ENCODE results near the gene COX5A.
"Not testable (repeated sequence)": the region's sequence is repeated elsewhere in the genome, so short reads cannot be mapped to it uniquely, and the experiment has no call there.

The COX5A gene

DNA sequence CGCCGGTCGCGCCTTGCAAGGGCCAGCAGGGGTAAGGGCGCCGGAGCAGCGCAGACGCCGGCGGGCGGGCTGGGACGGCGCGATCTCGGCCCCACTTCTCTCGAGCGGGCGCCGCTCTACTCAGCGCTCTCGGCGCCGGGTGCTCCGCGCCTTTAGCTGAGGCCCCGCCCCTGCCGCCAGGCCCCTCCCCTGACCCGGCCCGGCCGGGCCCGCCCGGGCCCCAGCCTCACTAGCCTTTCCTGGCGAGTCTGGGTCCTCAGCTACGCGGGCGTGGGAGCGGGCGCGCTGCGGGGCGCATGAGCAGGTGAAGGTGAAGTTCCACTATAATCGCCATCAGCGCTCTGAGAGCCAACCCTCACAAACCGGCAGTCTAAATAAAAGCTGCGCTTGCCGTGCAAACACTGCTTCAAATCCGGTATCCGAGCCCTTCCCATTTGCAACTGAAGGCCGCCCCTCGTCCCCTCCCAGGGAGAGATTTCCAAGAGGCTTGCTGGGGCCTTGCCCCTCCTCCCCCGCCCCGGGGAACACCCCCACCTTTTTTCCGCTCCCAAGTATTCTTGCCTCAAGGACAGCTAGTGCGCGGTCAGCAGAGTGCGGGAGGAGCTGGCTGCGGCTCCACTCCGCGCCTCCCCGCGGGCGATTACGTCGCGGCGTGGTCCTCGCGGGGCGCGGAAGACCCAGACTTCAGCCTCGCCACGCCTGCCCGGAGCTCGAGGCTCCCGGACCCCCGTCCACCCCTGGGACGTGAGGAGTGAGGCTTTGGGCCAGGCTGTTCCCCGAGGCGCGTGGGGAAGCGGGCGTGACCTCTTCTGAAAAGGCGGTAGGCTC, 19.0 kb upstream of the COX5A start, which contains the start of gene RPP25:
Gene RPP25 (minus strand): TSS at position 125 of the 828 bp plus-strand sequence. CDS start 189 bp downstream, outside the sequence.
- in situ Hi-C loops (cut with HindIII; ENCODE audit: low pct_ligation_motif_present, low pct_unique_long_range_greater_than_20kb, low sequenced_read_pairs), result no loop called here
- peak; percentile 88 for DNase-seq

DNA sequence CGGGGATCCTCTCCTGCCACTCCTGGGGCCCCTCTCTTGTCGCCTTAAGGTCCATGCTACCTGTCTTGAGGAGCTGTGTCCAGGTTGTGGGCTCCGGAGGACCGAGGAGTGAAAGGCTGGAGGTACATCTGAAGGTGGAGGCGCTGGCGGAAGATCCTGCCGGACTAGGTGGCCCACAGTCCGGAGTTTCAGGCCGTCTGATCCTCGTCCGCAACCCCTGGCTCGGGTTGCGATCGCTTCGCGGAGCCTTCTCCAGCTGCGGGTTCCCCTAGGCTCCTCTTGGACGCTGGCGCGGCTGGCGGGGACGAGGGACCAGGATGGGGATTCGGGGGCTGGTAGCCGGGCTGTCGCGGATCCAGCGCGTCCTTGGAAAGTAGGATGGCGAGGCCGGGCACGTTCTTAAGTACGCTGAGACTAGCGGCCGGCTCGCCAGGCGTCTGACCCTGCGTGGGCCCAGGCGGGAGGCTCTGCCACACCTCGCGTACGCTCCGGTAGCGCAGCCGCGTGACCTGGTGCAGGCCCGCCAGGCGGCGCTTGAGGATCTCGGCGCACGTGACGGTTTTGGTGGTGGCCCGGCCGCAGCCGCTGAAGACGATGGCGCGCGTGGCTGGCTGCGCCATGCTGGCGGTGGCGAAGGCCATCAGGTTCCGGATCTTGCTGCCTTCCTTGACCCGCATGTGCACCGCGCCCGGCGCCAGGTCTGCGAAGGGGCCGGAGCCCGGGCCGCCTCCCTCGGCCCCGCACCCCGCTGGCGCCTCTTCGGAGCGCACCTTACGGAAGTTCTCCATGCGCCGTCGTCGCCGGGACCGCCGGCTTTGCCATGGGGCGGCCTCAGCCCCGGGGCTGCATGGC, 18.1 kb upstream of the COX5A start:
- in situ Hi-C loops (cut with HindIII; ENCODE audit: low pct_ligation_motif_present, low pct_unique_long_range_greater_than_20kb, low sequenced_read_pairs), result no loop called here

DNA sequence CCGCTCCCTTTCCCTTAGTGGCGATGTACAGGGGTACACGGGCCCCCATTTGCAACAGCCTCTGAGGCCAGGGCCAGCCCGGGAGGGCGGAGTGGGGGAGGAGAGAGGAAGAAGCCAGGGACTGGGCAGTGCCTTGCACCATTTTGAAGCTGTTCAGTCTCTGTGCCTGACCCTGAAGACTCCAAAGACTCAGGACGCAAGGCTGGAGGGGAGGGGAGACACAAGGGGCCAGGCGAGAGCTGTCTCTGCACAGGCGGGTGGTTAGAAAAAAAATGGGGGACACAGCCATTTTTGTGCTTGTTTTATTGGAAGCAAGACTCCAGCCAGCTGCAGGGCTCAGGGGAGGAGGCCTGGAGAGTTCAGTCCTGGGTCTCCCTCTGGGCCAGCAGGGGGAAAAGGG, 17.1 kb upstream of the COX5A start:
- in situ Hi-C loops (cut with HindIII; ENCODE audit: low pct_ligation_motif_present, low pct_unique_long_range_greater_than_20kb, low sequenced_read_pairs), result no loop called here
- no peak for DNase-seq

More for the DNA sequence above, 18.1 kb upstream of the COX5A start:
- DNase-seq, result no peak

DNA sequence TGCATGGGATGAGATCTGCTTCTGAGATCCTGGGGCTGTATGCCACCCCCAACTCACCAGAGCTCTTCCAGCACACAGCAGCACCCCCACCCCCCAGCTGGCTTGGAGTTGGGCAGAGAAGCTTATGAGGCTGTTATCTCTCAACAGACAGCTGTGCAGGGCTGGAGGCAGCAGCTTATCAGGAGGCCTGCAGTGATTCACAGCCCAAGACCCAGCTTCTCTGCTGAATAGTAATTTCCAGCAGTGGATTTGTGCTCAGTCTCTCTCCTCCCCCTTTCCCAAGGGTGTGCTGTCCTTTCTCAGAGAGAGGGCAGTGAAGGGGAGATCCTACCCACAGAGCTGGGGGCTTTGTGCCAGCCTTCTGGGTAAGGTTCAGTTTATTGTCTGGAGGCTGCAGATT, 16.6 kb upstream of the COX5A start:
- in situ Hi-C loops (cut with HindIII; ENCODE audit: low pct_ligation_motif_present, low pct_unique_long_range_greater_than_20kb, low sequenced_read_pairs), result no loop called here

DNA sequence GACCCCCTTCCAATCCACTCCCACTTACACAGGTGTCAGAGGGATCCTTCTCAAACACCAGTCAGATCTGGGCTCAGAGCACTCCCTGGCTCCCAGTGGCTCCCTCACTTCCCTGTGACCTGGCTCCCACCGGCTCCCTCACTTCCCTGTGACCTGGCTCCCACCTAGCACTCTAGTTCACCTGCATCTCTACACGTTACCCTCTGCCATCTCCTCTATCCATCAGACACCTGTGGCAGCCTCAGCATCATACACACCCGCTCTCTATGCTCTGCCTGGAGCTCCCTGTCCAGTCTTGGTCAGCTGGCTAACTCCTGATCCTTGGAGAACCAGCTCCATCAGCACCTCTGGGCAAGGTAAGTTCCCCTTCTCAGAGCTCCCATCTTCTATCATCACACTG, 13.1 kb upstream of the COX5A start:
- in situ Hi-C loops (cut with HindIII; ENCODE audit: low pct_ligation_motif_present, low pct_unique_long_range_greater_than_20kb, low sequenced_read_pairs), result no loop called here
- no peak for DNase-seq

More for the DNA sequence above, 16.6 kb upstream of the COX5A start:
- DNase-seq, result no peak

DNA sequence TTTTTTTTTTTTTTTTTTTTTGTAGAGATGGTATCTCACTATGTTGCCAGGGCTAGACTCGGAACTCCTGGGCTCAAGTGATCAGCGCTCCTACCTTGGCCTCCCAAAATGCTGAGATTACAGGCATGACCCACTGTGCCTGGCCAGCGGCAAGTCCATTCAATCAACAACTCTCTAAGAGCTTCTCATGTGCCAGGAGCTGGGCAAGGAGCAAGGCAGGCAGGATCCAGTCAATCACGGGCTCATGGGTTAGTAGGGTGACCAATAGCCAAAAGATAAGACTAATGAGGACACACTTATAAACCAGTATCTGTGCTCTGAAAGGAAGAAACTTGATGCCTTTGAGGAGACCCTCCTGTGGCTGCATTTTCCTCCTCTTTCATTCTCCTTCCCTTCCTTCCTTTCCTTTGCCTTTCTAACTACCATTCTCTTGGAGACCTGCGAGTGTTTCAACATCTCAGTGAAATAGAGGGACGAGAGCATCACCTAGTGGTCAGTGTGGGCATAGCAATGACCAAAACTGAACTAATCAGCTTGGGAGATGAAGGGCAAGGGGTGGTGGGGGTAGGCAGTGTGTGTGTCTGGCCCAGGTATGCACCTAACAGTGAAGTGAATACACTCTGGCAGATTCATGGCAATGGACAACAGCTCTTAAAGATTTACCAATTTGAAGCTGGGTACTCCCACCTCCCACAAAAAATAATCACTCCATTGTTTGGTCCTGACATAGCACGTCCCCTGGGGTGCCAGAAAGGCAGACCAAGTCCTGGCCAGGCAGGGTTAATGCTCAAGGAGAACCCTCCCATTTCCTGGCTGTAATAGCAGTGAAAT, 12.4 kb upstream of the COX5A start:
- DNase-seq, result peak; percentile 73
- in situ Hi-C loops (cut with HindIII; ENCODE audit: low pct_ligation_motif_present, low pct_unique_long_range_greater_than_20kb, low sequenced_read_pairs), result no loop called here

DNA sequence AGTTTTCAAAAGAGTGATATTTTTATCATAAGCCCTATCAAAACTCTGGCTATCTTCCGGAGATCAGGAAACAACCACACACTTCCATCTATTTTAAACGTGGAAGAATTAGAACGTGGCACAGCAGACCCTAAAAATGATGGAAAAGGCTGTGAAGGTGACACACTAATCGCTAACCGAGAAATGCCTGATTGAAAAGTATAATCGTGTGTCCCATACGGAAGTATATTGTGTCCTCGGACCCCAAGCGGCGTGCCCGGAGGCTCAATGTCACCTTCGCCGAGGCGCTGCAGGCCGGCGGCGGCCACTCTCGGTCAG, 642 bp downstream of the COX5A start:
- peak; percentile 18 for DNase-seq
- in situ Hi-C loops (cut with HindIII; ENCODE audit: low pct_ligation_motif_present, low pct_unique_long_range_greater_than_20kb, low sequenced_read_pairs), result no loop called here

DNA sequence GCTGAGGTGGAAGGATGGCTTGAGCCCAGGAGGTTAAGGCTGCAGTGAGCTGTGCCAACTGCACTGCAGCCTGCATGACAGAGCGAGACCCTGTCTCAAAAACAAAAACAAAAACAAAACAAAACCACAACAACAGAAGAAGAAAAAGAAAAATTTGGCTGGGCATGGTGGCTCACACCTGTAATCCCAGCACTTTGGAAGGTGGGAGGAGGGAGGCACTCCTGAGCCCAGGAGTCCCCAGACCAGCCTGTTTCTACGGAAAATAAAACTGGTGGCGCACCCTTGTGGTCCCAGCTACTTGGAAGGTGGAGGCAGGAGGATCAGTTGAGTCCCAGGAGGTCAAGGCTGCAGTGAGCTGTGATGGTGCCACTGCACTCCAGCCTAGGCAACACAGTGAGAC, 2.7 kb downstream of the COX5A start:
- DNase-seq, result peak; percentile 10
- in situ Hi-C loops (cut with HindIII; ENCODE audit: low pct_ligation_motif_present, low pct_unique_long_range_greater_than_20kb, low sequenced_read_pairs), result not testable (repeated sequence)

DNA sequence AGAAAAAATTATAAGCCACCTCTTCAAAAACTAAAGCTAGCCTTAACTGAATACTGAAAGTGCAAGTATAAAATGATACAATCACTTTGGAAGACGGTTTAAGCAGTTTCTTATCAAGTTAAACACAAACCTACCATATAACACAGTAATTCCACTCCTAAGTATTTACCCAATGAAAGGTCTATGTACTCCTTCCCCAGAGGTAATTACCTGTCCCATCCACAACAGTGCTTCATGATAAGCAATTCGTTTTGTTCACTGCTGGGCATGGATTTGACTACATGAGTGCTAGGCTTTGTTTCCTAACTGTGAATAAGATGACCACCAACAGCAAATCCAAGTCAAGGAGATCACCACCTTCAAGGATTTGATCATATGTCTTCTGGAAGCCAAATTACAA, 4.3 kb downstream of the COX5A start:
- in situ Hi-C loops (cut with HindIII; ENCODE audit: low pct_ligation_motif_present, low pct_unique_long_range_greater_than_20kb, low sequenced_read_pairs), result no loop called here
- DNase-seq, result no peak

DNA sequence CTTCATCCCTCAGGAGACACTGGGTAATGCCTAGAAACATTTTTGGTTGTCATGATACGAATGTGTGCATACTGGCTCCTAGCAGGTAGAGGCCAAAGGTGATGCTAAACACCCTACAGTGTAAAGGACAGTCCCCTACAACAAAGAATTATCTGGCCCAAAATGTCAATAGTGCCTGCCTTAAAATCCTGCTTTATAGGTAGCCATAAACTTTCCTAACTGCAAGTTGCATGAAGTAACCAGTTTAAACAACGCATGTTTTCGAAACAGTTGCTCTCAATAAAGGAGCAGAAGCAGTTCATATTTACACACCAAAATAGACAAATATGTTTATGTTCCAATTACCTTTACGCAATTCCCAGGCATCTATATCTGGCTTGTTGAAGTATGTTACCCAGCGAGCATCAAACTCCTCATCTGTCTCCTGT, 9.1 kb downstream of the COX5A start:
- in situ Hi-C loops (cut with HindIII; ENCODE audit: low pct_ligation_motif_present, low pct_unique_long_range_greater_than_20kb, low sequenced_read_pairs), result no loop called here
- no peak for DNase-seq

DNA sequence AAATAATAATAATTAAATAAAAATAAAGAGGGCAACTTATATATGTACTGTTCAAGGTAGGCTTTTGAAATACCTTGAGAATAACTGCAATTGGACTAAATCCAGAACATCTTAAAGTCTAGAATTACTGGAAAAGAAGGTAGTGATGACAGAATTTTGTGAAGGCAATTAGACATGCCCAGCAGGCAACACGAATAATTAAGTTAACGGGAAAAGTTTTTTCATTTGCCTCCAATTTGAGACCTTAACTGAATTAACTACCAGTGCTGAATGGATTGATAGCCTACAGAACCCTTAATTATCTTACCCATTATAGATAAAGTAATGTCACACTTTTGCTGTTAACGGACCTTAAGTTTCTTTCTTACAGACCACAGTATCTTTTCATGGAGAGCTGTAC, 13.3 kb downstream of the COX5A start:
- no peak for DNase-seq
- in situ Hi-C loops (cut with HindIII; ENCODE audit: low pct_ligation_motif_present, low pct_unique_long_range_greater_than_20kb, low sequenced_read_pairs), result no loop called here

DNA sequence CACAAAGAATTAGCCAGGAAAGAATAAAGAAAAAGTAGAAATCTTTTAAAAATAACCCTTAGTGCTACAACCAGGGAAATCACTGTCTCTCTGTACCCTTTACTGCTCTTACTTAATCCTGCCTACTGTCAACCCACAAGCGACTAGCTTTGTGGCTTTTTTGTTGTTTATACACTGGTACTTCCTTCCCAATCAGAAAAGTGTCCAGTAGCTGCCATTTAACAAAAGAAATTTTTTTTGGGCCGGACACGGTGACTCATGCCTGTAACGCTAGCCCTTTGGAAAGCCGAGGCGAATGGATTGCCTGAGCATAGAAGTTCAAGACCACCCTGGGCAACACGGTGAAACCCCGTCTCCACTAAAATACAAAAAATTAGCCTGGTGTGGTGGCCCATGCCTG, 17.4 kb downstream of the COX5A start:
- in situ Hi-C loops (cut with HindIII; ENCODE audit: low pct_ligation_motif_present, low pct_unique_long_range_greater_than_20kb, low sequenced_read_pairs), result no loop called here
- no peak for DNase-seq

DNA sequence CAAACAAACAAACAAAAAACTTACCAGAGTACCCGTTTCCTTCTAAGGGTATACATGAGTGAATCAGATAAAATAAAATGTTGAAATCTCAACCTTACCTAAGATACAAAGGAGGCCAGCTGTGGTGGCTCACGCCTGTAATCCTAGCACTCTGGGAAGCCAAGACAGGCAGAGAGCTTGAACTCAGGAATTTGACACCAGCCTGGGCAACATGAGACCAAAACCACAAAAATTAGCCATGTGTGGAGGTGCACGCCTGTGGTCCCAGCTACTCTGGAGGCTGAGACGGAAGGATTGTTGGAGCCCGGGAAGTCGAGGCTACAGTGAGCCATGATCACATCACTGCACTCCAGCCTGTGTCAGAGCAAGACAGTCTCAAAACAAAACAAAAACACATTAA, 20.2 kb downstream of the COX5A start:
- no peak for DNase-seq
- in situ Hi-C loops (cut with HindIII; ENCODE audit: low pct_ligation_motif_present, low pct_unique_long_range_greater_than_20kb, low sequenced_read_pairs), result no loop called here

DNA sequence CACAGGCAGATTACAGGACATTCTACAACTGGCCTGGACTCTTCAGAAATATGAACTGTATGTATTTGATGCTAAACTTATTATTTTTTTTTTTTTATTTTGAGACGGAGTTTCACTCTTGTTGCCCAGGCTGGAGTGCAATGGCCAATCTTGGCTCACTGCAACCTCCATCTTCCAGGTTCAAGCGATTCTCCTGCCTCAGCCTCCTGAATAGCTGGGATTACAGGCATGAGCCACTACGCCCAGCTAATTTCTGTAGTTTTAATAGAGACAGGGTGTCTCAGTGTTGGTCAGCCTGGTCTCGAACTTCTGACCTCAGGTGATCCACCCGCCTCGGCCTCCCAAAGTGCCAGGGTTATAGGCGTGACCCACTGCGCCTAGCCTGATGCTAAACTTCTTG, 24.1 kb downstream of the COX5A start:
- DNase-seq; in situ Hi-C loops (cut with HindIII; ENCODE audit: low pct_ligation_motif_present, low pct_unique_long_range_greater_than_20kb, low sequenced_read_pairs): not testable (repeated sequence)

DNA sequence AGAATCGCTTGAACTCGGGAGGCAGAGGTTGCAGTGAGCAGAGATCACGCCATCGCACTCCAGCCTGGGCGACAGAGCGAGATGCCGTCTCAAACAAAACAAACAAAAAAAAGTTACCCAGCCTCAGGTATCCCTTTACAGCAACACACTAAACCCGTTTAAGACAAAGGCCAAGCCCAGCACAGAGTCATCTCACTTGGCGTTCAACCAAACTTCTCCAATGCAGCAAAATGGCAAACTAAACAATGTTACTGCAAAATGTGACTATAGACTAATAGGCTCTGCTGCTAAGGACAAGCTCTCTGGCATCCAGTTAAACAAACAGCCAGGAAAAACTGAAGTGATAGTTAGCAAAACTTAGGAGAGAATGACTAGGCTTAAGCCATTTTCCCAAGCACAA, 24.8 kb downstream of the COX5A start:
- in situ Hi-C loops (cut with HindIII; ENCODE audit: low pct_ligation_motif_present, low pct_unique_long_range_greater_than_20kb, low sequenced_read_pairs), result no loop called here
- DNase-seq, result no peak

DNA sequence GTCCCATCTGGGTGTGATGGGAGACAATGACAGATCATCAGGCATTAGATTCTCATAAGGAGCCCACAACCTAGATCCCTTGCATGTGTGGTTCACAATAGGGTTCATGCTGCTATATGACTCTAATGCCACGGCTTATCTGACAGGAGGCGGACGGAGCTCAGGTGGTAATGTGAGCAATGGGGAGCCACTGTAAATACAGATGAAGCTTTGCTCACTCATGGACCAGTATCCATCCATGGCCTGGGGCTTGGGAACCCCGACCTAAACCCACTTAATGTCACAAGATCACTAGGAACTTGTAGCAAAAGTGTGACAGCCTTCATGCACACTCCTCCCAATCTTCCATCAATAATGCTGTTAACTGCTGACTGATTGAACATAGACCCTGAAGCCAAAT, 29.2 kb downstream of the COX5A start:
- in situ Hi-C loops (cut with HindIII; ENCODE audit: low pct_ligation_motif_present, low pct_unique_long_range_greater_than_20kb, low sequenced_read_pairs), result no loop called here
- no peak for DNase-seq

DNA sequence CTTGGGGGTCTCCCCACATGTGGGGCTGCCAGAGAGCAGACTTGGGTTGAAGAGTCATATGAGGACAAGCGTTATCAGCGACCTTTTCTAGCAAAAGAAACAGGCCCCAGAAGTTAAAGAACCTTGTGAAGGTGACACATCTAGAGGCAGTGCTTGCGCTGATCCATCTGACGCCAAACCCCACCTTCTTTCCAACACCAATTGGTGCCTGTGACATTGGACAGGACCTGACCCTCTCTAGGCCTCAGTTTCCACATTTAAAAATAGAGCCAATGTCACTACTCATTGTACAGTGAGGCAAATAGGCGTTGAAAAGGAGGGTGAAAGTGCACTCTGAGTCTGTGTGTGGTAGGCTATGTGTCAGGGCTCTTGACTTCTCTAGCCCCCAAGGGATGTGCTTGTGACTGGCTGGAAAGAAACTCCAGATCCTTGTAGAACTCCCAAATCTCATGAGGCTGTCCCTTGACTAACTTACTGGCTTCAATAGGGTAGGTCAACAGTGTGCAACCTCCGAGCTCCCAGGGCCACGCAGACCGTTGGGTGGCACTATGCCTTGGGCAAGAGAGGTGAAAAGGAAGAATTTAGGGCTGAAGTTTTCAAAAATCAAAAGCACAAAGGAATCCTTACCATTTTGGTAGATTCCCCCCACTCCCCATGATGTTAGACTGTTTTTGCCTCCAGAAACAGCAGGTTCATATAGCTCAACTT, 30.6 kb downstream of the COX5A start:
- in situ Hi-C loops (cut with HindIII; ENCODE audit: low pct_ligation_motif_present, low pct_unique_long_range_greater_than_20kb, low sequenced_read_pairs), result no loop called here
- peak; percentile 3 for DNase-seq

DNA sequence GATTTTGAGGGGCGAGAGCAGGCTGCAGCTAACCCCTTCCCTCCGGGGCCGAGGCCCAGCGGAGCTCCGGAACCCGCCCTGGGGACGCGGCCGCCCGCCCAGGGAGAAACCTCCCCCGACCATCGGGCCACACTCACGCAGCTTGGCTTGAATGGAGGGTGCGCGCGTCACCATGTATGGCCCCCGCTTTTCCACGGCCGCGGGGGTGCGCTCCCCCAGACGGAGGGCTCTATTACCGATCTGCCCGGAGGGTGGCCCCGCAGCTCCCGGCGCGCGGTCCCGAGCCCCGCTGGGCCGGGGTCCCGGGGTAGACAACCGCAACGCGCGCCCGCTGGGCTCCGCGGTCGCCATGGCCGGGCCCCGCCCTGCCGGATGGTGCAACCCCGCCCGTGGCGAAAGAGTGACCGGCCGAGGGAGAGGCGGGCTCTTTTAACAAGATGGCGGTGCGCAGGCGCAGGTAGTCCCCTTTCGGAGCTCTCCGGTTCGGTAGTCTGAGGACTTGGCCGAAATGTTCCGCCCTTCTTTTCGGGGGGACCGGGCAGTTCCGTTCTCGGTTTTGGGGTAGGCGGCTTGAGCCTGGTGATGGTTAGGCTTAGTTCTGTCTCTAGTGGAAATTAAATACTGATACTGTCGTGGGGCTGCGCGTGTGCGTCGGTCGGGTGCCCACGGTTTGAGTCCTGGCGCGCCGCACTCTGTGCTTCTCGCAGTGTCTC, 31.3 kb downstream of the COX5A start, which contains the start of gene FAM219B:
Gene FAM219B (minus strand): TSS at position 402 of the 713 bp plus-strand sequence. CDS start 51 bp downstream, at position 351.
- peak; percentile 85 for DNase-seq
- in situ Hi-C loops (cut with HindIII; ENCODE audit: low pct_ligation_motif_present, low pct_unique_long_range_greater_than_20kb, low sequenced_read_pairs), result no loop called here
